Loucy (cell line): Measurements from ENCODE around the gene PDE6B.

Experiments used
- EZH2phosphoT487 ChIP-seq: fragments of 200-600 bp; IDR thresholded peaks from 2 replicates; pipeline ENCODE4 v1.6.1; 2018; ENCODE audit warnings: antibody characterized with exemption, mild to moderate bottlenecking, moderate library complexity, borderline replicate concordance
- TF ChIP-seq, protein P1 (sequence below): fragments of 200-600 bp; sonication (generic); conservative IDR thresholded peaks from 2 replicates; pipeline ENCODE4 v1.5.1; 2014; ENCODE audit warnings: mild to moderate bottlenecking, antibody characterized with exemption, low read length

DNA sequence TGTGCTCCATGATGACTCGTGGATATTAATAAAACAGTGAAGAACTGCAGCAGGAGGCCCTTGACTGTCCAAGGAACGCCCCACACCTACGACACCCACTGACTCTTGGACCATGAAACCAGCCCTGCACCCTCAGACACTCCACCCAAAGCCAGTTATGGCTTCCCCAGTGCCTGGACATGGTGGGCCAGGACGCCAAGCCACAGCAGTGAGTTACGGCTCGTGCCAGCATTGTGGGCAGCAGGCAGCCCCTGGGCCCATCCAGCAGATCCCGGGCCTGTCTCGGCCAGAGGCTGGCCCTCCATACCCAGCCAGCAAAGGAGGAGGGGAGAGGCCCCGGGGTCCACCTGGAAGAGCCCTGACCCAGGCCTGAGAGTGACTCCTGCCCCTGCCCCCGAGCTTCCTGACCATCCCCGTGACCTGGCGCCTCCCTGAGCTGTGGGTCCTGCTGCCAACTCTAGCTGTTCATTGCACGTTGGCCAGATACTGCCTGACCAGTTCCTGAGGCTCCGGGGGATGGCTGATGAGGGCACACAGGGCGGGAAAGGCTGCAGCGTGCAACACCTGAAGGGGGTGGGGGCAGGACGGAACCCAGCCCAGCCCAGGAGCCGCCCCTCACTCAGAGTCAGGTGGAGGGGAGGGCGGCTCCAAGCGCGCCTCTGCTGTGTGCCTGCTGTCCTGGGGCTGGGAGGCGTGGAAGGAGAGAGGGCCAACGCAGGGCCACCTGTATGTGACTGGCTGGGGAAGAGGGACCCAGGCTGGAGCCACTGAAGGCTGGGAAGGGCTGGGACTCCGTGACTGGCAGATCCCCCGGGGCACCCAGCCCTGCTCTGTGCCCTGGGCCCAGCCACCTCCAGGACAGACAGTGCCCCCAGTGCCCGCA, 62.8 kb downstream of the PDE6B start:
- TF ChIP-seq, protein P1, sequence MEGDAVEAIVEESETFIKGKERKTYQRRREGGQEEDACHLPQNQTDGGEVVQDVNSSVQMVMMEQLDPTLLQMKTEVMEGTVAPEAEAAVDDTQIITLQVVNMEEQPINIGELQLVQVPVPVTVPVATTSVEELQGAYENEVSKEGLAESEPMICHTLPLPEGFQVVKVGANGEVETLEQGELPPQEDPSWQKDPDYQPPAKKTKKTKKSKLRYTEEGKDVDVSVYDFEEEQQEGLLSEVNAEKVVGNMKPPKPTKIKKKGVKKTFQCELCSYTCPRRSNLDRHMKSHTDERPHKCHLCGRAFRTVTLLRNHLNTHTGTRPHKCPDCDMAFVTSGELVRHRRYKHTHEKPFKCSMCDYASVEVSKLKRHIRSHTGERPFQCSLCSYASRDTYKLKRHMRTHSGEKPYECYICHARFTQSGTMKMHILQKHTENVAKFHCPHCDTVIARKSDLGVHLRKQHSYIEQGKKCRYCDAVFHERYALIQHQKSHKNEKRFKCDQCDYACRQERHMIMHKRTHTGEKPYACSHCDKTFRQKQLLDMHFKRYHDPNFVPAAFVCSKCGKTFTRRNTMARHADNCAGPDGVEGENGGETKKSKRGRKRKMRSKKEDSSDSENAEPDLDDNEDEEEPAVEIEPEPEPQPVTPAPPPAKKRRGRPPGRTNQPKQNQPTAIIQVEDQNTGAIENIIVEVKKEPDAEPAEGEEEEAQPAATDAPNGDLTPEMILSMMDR = no peak
- TF ChIP-seq EZH2phosphoT487 = no peak
